GM12872 (cell line): ENCODE data around the gene GSG1L2.

Experiments used
- CTCF ChIP-seq: IDR thresholded peaks from 3 replicates; pipeline ENCODE4 v1.5.1; 2011; ENCODE audit warnings: low read depth, mild to moderate bottlenecking, low read length, moderate library complexity; ENCODE audit not compliant: insufficient read depth

The GSG1L2 gene

GRCh38 chr17:9769036-9769695, 52.7 kb downstream of the GSG1L2 start:
- no peak for TF ChIP-seq CTCF

- TF ChIP-seq CTCF, result peak; percentile 32; the same call in 1 of the 3 replicates
These were observed 53.4 kb downstream of the GSG1L2 start for GRCh38 chr17:9768381-9768934.

GRCh38 chr17:9767432-9767991, 54.4 kb downstream of the GSG1L2 start:
- 0 out of 3 replicates have a peak, but pooled peaks have one; percentile 3 for TF ChIP-seq CTCF

- no peak for TF ChIP-seq CTCF
These were observed 54.9 kb downstream of the GSG1L2 start for GRCh38 chr17:9766970-9767369.

GRCh38 chr17:9765322-9765721, 56.6 kb downstream of the GSG1L2 start:
- no peak for TF ChIP-seq CTCF

- no peak for TF ChIP-seq CTCF
These were observed 58.2 kb downstream of the GSG1L2 start for GRCh38 chr17:9763643-9764042.

- TF ChIP-seq CTCF, result no peak
These were observed 61.6 kb downstream of the GSG1L2 start for GRCh38 chr17:9760266-9760665.
